IPS DF 6.9 (cell line): ENCODE data around the gene KCNJ13.

Source experiments
- DNase-seq: peaks from one replicate; pipeline ENCODE4 v3.0.0-alpha.2; 2013; ENCODE audit warnings: low read depth, low spot score
- H3K27ac ChIP-seq: one replicate; pipeline ENCODE4 v1.5.1; 2013; ENCODE audit warnings: low read length, control low read depth
- H3K27me3 ChIP-seq: 2 replicates; pipeline ENCODE4 v1.6.1; 2013; ENCODE audit warnings: mild to moderate bottlenecking, low read length; ENCODE audit not compliant: control insufficient read depth, insufficient read depth
- H3K36me3 ChIP-seq: 2 replicates; pipeline ENCODE4 v1.6.1; 2013; ENCODE audit warnings: low read length; ENCODE audit not compliant: control insufficient read depth, insufficient read depth
- H3K4me1 ChIP-seq: 2 replicates; pipeline ENCODE4 v1.6.1; 2013; ENCODE audit warnings: low read length; ENCODE audit not compliant: control insufficient read depth, insufficient read depth
- H3K4me3 ChIP-seq: 2 replicates; pipeline ENCODE4 v1.5.1; 2013; ENCODE audit warnings: mild to moderate bottlenecking, low read length
- H3K9me3 ChIP-seq: 2 replicates; pipeline ENCODE4 v1.6.1; 2013; ENCODE audit warnings: low read length, inconsistent platforms; ENCODE audit not compliant: control insufficient read depth, insufficient read depth
- WGBS: extraction: QIAGEN DNeasy Blood & Tissue Kit; methylation state at CpG from one replicate; pipeline ENCODE4 v1.1.7; 2013; ENCODE audit warnings: mixed read lengths, missing lambda C conversion rate; ENCODE audit not compliant: insufficient read length, insufficient coverage; 5-methylcytosine and 5-hydroxymethylcytosine counted together

The KCNJ13 gene

DNA sequence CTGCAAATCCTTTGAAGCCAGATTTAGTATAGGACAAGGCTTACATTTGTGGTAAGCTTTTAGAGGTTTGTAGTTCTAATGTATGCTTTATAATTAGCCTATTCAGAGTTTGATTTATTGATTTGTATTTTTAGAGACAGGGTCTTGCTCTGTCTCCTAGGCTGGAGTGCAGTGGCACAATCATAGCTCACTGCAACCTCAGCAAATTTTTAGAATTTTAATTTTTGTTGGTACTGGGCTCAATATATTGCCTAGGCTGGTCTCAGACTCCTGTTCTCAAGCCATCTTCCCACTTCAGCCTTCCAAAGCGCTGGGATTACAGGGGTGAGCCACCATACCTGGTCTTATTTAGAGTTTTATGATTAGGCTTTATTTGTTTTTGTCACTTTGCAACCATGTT lies 4.5 kb downstream of the KCNJ13 start:
- Histone ChIP-seq H3K4me1 (no peaks in the 10 kb centered on the region), H3K27me3 (no peaks in the 10 kb centered on the region), H3K36me3 (peaks cover 9% of the 10 kb centered on the region; the same call in 1 of the 2 replicates), H3K9me3 (no peaks in the 10 kb centered on the region), H3K4me3 (no peak overlapping the region), H3K27ac (no peak overlapping the region)
- DNase-seq = no peak
- no CpG with 5 or more reads among the region's 1 CpG for WGBS

DNA sequence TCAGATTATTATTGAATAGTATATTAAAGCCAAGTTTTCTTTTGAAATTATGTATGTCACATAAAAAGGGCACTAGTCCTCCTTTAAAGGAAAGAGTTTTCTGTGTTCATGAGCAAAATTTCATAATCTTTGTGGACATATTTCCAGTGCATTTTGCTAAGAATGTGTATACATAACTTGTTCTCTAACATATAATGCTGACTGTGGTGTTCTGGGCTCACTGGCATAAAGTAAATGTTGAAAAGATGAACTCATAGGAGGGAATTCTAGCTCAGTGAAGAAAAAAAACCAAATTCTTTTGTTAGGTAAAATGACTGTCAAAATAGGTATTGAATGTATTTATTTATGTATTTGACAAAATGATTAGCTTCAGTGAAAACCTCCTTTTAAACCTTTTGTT lies 6.2 kb downstream of the KCNJ13 start:
- no peaks in the 10 kb centered on the region for H3K4me1 ChIP-seq
- H3K4me3 ChIP-seq = no peak overlapping the region
- H3K9me3 ChIP-seq = no peaks in the 10 kb centered on the region
- no peaks in the 10 kb centered on the region for H3K27me3 ChIP-seq
- H3K27ac ChIP-seq = no peak overlapping the region
- no peak for DNase-seq
- peaks cover 9% of the 10 kb centered on the region; the same call in 1 of the 2 replicates for H3K36me3 ChIP-seq

GRCh38 chr2:232767866-232768265 lies 8.5 kb downstream of the KCNJ13 start:
- WGBS = no CpG with 5 or more reads among the region's 1 CpG
- no peaks in the 10 kb centered on the region for H3K4me1 ChIP-seq
- no peaks in the 10 kb centered on the region for H3K9me3 ChIP-seq

DNA sequence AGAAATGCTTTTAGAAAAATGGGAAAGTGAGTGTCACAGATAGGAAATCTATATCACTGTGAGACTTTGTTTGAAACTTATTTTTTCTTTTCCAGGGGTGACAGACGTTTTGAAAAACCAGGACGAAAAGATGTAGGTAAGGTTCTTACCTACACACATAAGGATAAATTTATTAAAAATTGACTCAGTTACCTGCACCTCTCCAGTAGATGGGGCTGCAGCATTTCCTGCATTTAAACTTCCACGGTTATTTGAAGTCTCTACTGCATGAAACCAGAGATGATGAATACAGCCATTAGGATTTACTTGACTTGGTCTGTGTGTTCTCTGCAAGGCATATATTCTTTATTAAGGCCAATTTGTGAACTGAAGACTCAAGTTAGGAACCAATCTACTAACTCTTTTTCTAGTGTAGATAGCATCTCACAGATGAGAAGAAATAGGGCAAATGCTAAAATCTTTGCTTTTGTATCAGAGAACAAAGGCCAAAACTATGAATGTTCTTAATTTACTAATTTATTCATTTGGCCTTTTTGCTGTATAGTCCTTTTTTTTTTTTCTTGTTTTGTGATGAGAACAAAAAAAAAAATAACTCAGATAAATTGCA lies 15.0 kb downstream of the KCNJ13 start:
- no peak for DNase-seq
- H3K27me3 ChIP-seq = no peaks in the 10 kb centered on the region
- no peak overlapping the region for H3K27ac ChIP-seq
- WGBS = no CpG with 5 or more reads among the region's 3 CpGs
- H3K4me1 ChIP-seq = no peaks in the 10 kb centered on the region
- H3K4me3 ChIP-seq = no peak overlapping the region
- no peaks in the 10 kb centered on the region for H3K9me3 ChIP-seq
- H3K36me3 ChIP-seq = no peaks in the 10 kb centered on the region; the same call in 1 of the 2 replicates

More at GRCh38 chr2:232767866-232768265, 8.5 kb downstream of the KCNJ13 start:
- Histone ChIP-seq H3K4me3 (no peak overlapping the region), H3K27ac (no peak overlapping the region), H3K36me3 (peaks cover 9% of the 10 kb centered on the region; the same call in 1 of the 2 replicates), H3K27me3 (no peaks in the 10 kb centered on the region)
- DNase-seq = no peak

- H3K4me1 ChIP-seq = no peaks in the 10 kb centered on the region
- H3K27me3 ChIP-seq = no peaks in the 10 kb centered on the region
- no peaks in the 10 kb centered on the region for H3K9me3 ChIP-seq
- WGBS = no CpG with 5 or more reads among the region's 2 CpGs
- DNase-seq = no peak
- no peak overlapping the region for H3K27ac ChIP-seq
- H3K36me3 ChIP-seq = no peaks in the 10 kb centered on the region; the same call in 1 of the 2 replicates
- H3K4me3 ChIP-seq = no peak overlapping the region
These were observed 18.5 kb downstream of the KCNJ13 start for GRCh38 chr2:232757905-232758304.

GRCh38 chr2:232750135-232750671 lies 26.2 kb downstream of the KCNJ13 start:
- peaks cover 6% of the 10 kb centered on the region; the same call in 1 of the 2 replicates for H3K36me3 ChIP-seq
- H3K4me3 ChIP-seq = no peak overlapping the region
- DNase-seq = no peak
- no CpG with 5 or more reads among the region's 4 CpGs for WGBS
- H3K4me1 ChIP-seq = no peaks in the 10 kb centered on the region
- no peaks in the 10 kb centered on the region for H3K9me3 ChIP-seq
- no peak overlapping the region for H3K27ac ChIP-seq
- no peaks in the 10 kb centered on the region for H3K27me3 ChIP-seq

- H3K4me3 ChIP-seq = no peak overlapping the region
- no peaks in the 10 kb centered on the region for H3K27me3 ChIP-seq
- peaks cover 6% of the 10 kb centered on the region; the same call in 1 of the 2 replicates for H3K36me3 ChIP-seq
- no peaks in the 10 kb centered on the region for H3K9me3 ChIP-seq
- 100% methylated on average over 1 of the region's 3 CpGs for WGBS
- H3K4me1 ChIP-seq = no peaks in the 10 kb centered on the region
- DNase-seq = no peak
- H3K27ac ChIP-seq = no peak overlapping the region
These were observed 27.0 kb downstream of the KCNJ13 start for GRCh38 chr2:232749331-232749730.

DNA sequence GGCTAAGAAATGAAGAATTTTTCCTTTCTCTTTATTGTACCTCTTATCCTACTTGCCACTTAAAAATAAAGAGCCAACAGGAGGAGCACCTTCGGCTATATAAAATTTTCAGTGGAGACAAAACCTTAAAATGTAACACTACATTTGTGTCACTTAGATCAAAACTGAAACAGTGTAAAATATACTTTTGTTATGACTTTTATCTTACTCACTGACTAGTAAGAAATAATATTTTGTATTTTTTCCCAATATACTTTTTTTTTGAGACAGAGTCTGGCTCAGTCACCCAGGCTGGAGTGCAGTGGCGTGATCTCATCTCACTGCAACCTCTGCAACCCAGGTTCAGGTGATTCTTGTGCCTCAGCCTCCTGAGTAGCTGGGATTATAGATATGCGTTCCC lies 28.3 kb downstream of the KCNJ13 start:
- no peaks in the 10 kb centered on the region for H3K4me1 ChIP-seq
- H3K9me3 ChIP-seq = no peaks in the 10 kb centered on the region
- no peak overlapping the region for H3K27ac ChIP-seq
- H3K36me3 ChIP-seq = peaks cover 6% of the 10 kb centered on the region; the same call in 1 of the 2 replicates
- no CpG with 5 or more reads among the region's 3 CpGs for WGBS
- H3K27me3 ChIP-seq = no peaks in the 10 kb centered on the region
- DNase-seq = no peak
- no peak overlapping the region for H3K4me3 ChIP-seq

- no peaks in the 10 kb centered on the region for H3K27me3 ChIP-seq
- H3K36me3 ChIP-seq = peaks cover 3% of the 10 kb centered on the region; the same call in 1 of the 2 replicates
- H3K4me3 ChIP-seq = no peak overlapping the region
- H3K9me3 ChIP-seq = no peaks in the 10 kb centered on the region
- no peaks in the 10 kb centered on the region for H3K4me1 ChIP-seq
- H3K27ac ChIP-seq = no peak overlapping the region
- no CpG with 5 or more reads among the region's 1 CpG for WGBS
- DNase-seq = no peak
These were observed 31.4 kb downstream of the KCNJ13 start for GRCh38 chr2:232744963-232745362.

GRCh38 chr2:232741972-232742371 lies 34.4 kb downstream of the KCNJ13 start:
- Histone ChIP-seq H3K4me3 (no peak overlapping the region), H3K9me3 (no peaks in the 10 kb centered on the region), H3K36me3 (no peaks in the 10 kb centered on the region), H3K27me3 (no peaks in the 10 kb centered on the region), H3K4me1 (no peaks in the 10 kb centered on the region), H3K27ac (no peak overlapping the region)
- WGBS = no CpG with 5 or more reads among the region's 3 CpGs
- no peak for DNase-seq

DNA sequence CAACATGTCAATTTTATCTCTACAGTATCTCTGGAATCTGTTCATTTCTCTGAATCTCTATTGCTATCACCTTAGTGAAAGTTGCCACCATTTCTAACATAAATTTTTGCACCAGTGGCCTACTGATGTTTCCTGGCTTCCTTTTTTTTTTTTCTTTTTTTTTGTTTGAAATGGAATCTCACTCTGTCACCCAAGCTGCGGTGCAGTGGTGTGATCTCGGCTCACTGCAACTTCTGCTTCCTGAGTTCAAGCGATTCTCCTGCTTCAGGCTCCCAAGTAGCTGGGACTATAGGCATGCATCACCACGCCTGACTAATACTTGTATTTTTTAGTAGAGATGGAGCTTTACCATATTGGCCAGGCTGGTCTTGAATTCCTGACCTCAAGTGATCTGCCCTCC lies 35.1 kb downstream of the KCNJ13 start:
- no CpG with 5 or more reads among the region's 4 CpGs for WGBS
- no peak for DNase-seq
- H3K4me3 ChIP-seq = no peak overlapping the region

More for the DNA sequence above, 35.1 kb downstream of the KCNJ13 start:
- Histone ChIP-seq H3K27me3 (no peaks in the 10 kb centered on the region), H3K27ac (no peak overlapping the region), H3K9me3 (no peaks in the 10 kb centered on the region), H3K36me3 (no peaks in the 10 kb centered on the region), H3K4me1 (no peaks in the 10 kb centered on the region)
